DMS 273 treated with DMSO at 0.1 percent for 48 hours (cell line): ENCODE measurements around the gene CLEC12A.

Experiments
- DNase-seq: peaks from one replicate; lab custom pipeline; 2025; lab: John Stamatoyannopoulos, UW

CLEC12A gene

GRCh38 chr12:10033783-10034545, 62.8 kb downstream of the CLEC12A start:
- no peak for DNase-seq
